GM12878 (cell line): ENCODE data around the gene NACAD. TPM values are rescaled to one million over a fixed set of nuclear protein-coding genes. Genes with fewer than 3 reads are reported as not detected.

Source experiments
- ATAC-seq: fragments of 200-7000 bp; cut with Tn5 transposase; 3 replicates; pipeline ENCODE4 v1.9.1; 2020; ENCODE audit warnings: mild to moderate bottlenecking, moderate library complexity
- BruUV-seq: library from RNA; stranded (reverse); fragments of 400-500 nt; replicated peaks from 2 replicates; lab custom pipeline; 2021; lab: Mats Ljungman, UMichigan
- CTCF ChIA-PET: fragments of 300-600 bp; sonication (Branson Sonifier 250); formaldehyde crosslinking; extraction: SDS; loops from one replicate; lab custom pipeline; 2021; ENCODE audit warnings: inconsistent platforms; lab: Yijun Ruan, JAX
- POLR2A ChIA-PET: fragments of 350-600 bp; formaldehyde crosslinking; extraction: SDS; loops from one replicate; lab custom pipeline; 2021; ENCODE audit warnings: inconsistent platforms; lab: Charles Lee
- RAD21 ChIA-PET: fragments of 300-600 bp; sonication (Branson Sonifier 250); formaldehyde crosslinking; loops from one replicate; lab custom pipeline; 2023; ENCODE audit warnings: antibody characterized with exemption; ENCODE audit not compliant: unreplicated experiment; lab: Charles Lee
- SMC1A ChIA-PET: fragments of 300-600 bp; sonication (Branson Sonifier 250); formaldehyde crosslinking; loops from one replicate; lab custom pipeline; 2023; ENCODE audit not compliant: unreplicated experiment, uncharacterized antibody; lab: Charles Lee
- DNase-seq: peaks from one replicate; pipeline ENCODE4 v3.0.0-alpha.2; 2011; ENCODE audit warnings: low read depth, low spot score
- FAIRE-seq: peaks from 3 replicates; lab custom pipeline; 2011; peaks lifted over from hg19 to GRCh38; lab: Jason Lieb, UNC
- H2AFZ ChIP-seq: 2 replicates; pipeline ENCODE4 v1.6.0; 2011; ENCODE audit warnings: low read depth, low read length, control low read depth; ENCODE audit not compliant: control insufficient read depth
- H3K27ac ChIP-seq: 2 replicates; pipeline ENCODE4 v1.5.1; 2011; ENCODE audit warnings: control low read depth; ENCODE audit not compliant: control insufficient read depth, insufficient read depth
- H3K27me3 ChIP-seq, 2 experiments: replicated peaks in 1 of 2; 2 replicates each; pipeline versions ENCODE4 v1.6.0 to v1.6.1; 2011; ENCODE audit warnings: low read length in 1 of 2; ENCODE audit not compliant: control insufficient read depth in 2 of 2, insufficient read depth in 2 of 2
- H3K36me3 ChIP-seq, 2 experiments: 2 replicates each; pipeline ENCODE4 v1.5.1; 2011; ENCODE audit warnings: low read length in 1 of 2; ENCODE audit not compliant: control insufficient read depth in 2 of 2, insufficient read depth in 2 of 2
- H3K4me1 ChIP-seq: 2 replicates; pipeline ENCODE4 v1.6.1; 2011; ENCODE audit warnings: mild to moderate bottlenecking, low read length, moderate library complexity, mixed read lengths; ENCODE audit not compliant: control insufficient read depth, insufficient read depth
- H3K4me2 ChIP-seq: 2 replicates; pipeline ENCODE4 v1.6.0; 2011; ENCODE audit warnings: control low read depth; ENCODE audit not compliant: control insufficient read depth, insufficient read depth
- H3K4me3 ChIP-seq: fragments of 200-600 bp; sonication (generic); 2 replicates; pipeline ENCODE4 v1.5.1; 2016
- H3K79me2 ChIP-seq: 2 replicates; pipeline ENCODE4 v1.6.0; 2011; ENCODE audit warnings: low read length; ENCODE audit not compliant: control insufficient read depth, insufficient read depth
- H3K9ac ChIP-seq: 2 replicates; pipeline ENCODE4 v1.8.0; 2011; ENCODE audit warnings: low read length, control low read depth, mixed read lengths; ENCODE audit not compliant: control insufficient read depth, insufficient read depth
- H3K9me3 ChIP-seq: replicated peaks from 3 replicates; pipeline ENCODE4 v1.5.1; 2011; ENCODE audit warnings: mild to moderate bottlenecking, low read length; ENCODE audit not compliant: control insufficient read depth, insufficient read depth
- H4K20me1 ChIP-seq: 2 replicates; pipeline ENCODE4 v1.6.0; 2011; ENCODE audit not compliant: control insufficient read depth, insufficient read depth
- CHD1 ChIP-seq: IDR thresholded peaks from 2 replicates; pipeline ENCODE4 v1.6.1; 2012; ENCODE audit warnings: low read depth, low read length, improper control_type of control experiment
- CREM ChIP-seq: IDR thresholded peaks from 2 replicates; pipeline ENCODE4 v1.6.1; 2014; ENCODE audit warnings: antibody characterized with exemption, low read depth
- FOXM1 ChIP-seq: IDR thresholded peaks from 2 replicates; pipeline ENCODE4 v1.6.1; 2012; ENCODE audit warnings: low read depth, mild to moderate bottlenecking, inconsistent platforms, low read length, moderate library complexity
- KAT2A ChIP-seq: conservative IDR thresholded peaks from 2 replicates; pipeline ENCODE4 v1.6.1; 2011; ENCODE audit warnings: low read depth, low read length; ENCODE audit not compliant: control insufficient read depth
- KLF5 ChIP-seq: fragments of 450-650 bp; IDR thresholded peaks from 2 replicates; pipeline ENCODE4 v1.6.1; 2014; ENCODE audit warnings: mild to moderate bottlenecking; ENCODE audit not compliant: partially characterized antibody
- MEF2A ChIP-seq: IDR thresholded peaks from 2 replicates; pipeline ENCODE4 v1.6.1; 2011; ENCODE audit warnings: low read depth, mild to moderate bottlenecking, low read length, moderate library complexity; ENCODE audit not compliant: insufficient read depth
- MTA2 ChIP-seq: fragments of 450-650 bp; IDR thresholded peaks from 2 replicates; pipeline ENCODE4 v1.6.1; 2016; ENCODE audit warnings: low read depth, mild to moderate bottlenecking, moderate library complexity
- POU2F2 ChIP-seq: IDR thresholded peaks from 3 replicates; pipeline ENCODE4 v1.6.1; 2011; ENCODE audit warnings: low read depth, mild to moderate bottlenecking, low read length, borderline replicate concordance
- SUPT20H ChIP-seq: IDR thresholded peaks from 2 replicates; pipeline ENCODE4 v1.6.1; 2011; ENCODE audit warnings: low read depth, mild to moderate bottlenecking, low read length, moderate library complexity, borderline replicate concordance; ENCODE audit not compliant: control insufficient read depth
- WGBS: methylation state at CpG from one replicate; pipeline ENCODE4 v1.1.6; 2016; ENCODE audit warnings: low lambda C conversion rate; ENCODE audit not compliant: insufficient replicate concordance, insufficient coverage; ENCODE audit errors: missing lambda C conversion rate; 5-methylcytosine and 5-hydroxymethylcytosine counted together
- in situ Hi-C: fragments of 300-500 bp; cut with MboI; formaldehyde crosslinking; loops from 9 replicates; pipeline ENCODE4 v1.14.3; 2018; ENCODE audit warnings: mixed read lengths
- intact Hi-C: fragments of 100-400 bp; cut with micrococcal nuclease; formaldehyde crosslinking; loops from one replicate; pipeline ENCODE4 v1.14.2; 2022; ENCODE audit not compliant: unreplicated experiment
- polyA plus RNA-seq, 11 experiments: library from polyadenylated mRNA; depleted of rRNA in 4 of 11; unstranded in 6 of 11; stranded (reverse) in 5 of 11; fragments of >200 nt; fragmentation: Nextera tagmentation in 4 of 11; fragmentation: Illumina TruSeq in 1 of 11; extraction: Ambion mirVana in 4 of 11; extraction: Trizol in 1 of 11; gene quantifications; 1 replicate in 1 of 11; 2 replicates in 10 of 11; pipeline versions ENCODE4 v1.2.1 to v1.2.3, GENCODE V29; 2011 to 2016; ENCODE audit warnings: inconsistent platforms in 2 of 11, missing spikeins in 2 of 11, low read depth in 1 of 11
- total RNA-seq, 4 experiments: library from RNA; depleted of rRNA in 3 of 4; stranded (reverse); fragments of >200 nt in 3 of 4; fragmentation: Illumina TruSeq in 1 of 4; extraction: Trizol in 1 of 4; gene quantifications; 2 replicates each; pipeline versions ENCODE4 v1.2.1 to v1.2.3, GENCODE V29; 2013 to 2021

NACAD gene
- total and polyA plus RNA-seq, 10 of the 15 experiments (the other 5 are each of a cell fraction or from before 2014, with no cell fraction given): not detected

GRCh38 chr7:45101748-45102147, 13.0 kb upstream of the NACAD start (continued):
- TF ChIP-seq CHD1: no peak

DNA sequence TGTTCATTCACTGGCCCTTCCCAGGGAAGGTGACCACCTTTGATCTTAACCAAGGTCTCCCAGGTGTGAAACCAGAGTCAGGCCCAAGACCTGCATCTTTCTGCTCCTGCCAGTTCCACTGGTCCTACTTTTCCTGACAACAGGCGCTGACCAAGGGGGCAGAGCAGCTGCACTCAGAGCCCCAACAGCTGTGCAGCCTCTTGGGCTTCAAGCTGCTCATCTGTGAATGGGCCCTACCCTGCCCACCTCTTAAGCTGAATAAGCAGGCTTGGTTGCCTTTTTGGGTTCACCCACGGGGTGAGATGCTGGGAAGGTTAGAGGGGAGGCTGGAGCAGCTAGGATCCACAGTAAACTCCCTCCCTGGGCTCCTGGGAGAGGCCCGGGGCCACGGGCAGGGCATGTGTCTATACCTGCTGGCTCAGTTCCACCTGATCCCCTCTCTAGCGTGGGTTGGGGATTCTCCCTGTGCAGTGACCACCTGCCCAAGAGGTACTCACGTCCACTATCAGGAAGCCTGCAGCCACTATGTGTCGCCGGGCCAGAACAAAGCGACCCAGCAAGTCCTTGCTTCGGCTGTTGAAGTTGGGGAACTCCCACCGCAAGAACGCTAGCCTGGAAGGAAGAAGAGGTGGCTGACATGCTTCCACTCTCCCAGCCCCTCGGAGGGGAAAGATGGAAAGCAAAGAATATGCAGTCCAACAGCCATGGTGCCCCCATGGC, 12.2 kb upstream of the NACAD start:
- no peak for ATAC-seq
- TF ChIP-seq MEF2A: no peak
- no peak for TF ChIP-seq KLF5
- no peak for TF ChIP-seq FOXM1
- no peak for TF ChIP-seq KAT2A
- no peak for TF ChIP-seq POU2F2
- TF ChIP-seq SUPT20H: no peak
- no peak for TF ChIP-seq CREM
- no peak for TF ChIP-seq MTA2

More for the DNA sequence above, 12.2 kb upstream of the NACAD start:
- DNase-seq (no peak), FAIRE-seq (no peak)
- no peaks in the 10 kb centered on the region for H3K27me3 ChIP-seq
- H3K4me1 ChIP-seq: no peaks in the 10 kb centered on the region
- H4K20me1 ChIP-seq: no peaks in the 10 kb centered on the region
- CTCF ChIA-PET: no interaction called here
- BruUV-seq: no TSS peak
- in situ Hi-C loops (no loop called here), intact Hi-C loops (no loop called here)
- WGBS: 91% methylated on average over 10 of the region's 13 CpGs
- RAD21 ChIA-PET: no interaction called here
- no peak overlapping the region for H3K9ac ChIP-seq
- no peak overlapping the region for H3K27ac ChIP-seq
- SMC1A ChIA-PET: no interaction called here
- no peaks in the 10 kb centered on the region for H3K9me3 ChIP-seq
- H2AFZ ChIP-seq: no peak overlapping the region
- H3K4me3 ChIP-seq: no peak overlapping the region
- POLR2A ChIA-PET: no interaction called here
- H3K4me2 ChIP-seq: no peak overlapping the region
- peaks cover 37 to 51% of the 10 kb centered on the region in 2 experiments for H3K36me3 ChIP-seq
- peaks cover 2% of the 10 kb centered on the region for H3K79me2 ChIP-seq
